DND-41 (cell line): ENCODE data around the gene HELQ.

Experiments used
- EZH2 ChIP-seq: IDR thresholded peaks from 3 replicates; pipeline ENCODE4 v1.6.1; 2012; ENCODE audit warnings: borderline replicate concordance, low read depth, mild to moderate bottlenecking, moderate library complexity, low read length, inconsistent platforms; ENCODE audit not compliant: severe bottlenecking
- TF ChIP-seq, protein P1 (sequence below): IDR thresholded peaks from 2 replicates; pipeline ENCODE4 v1.5.1; 2012; ENCODE audit warnings: borderline replicate concordance, low read length, moderate library complexity, mild to moderate bottlenecking; ENCODE audit not compliant: poor library complexity, severe bottlenecking; ENCODE audit errors: extremely low read depth

DNA sequence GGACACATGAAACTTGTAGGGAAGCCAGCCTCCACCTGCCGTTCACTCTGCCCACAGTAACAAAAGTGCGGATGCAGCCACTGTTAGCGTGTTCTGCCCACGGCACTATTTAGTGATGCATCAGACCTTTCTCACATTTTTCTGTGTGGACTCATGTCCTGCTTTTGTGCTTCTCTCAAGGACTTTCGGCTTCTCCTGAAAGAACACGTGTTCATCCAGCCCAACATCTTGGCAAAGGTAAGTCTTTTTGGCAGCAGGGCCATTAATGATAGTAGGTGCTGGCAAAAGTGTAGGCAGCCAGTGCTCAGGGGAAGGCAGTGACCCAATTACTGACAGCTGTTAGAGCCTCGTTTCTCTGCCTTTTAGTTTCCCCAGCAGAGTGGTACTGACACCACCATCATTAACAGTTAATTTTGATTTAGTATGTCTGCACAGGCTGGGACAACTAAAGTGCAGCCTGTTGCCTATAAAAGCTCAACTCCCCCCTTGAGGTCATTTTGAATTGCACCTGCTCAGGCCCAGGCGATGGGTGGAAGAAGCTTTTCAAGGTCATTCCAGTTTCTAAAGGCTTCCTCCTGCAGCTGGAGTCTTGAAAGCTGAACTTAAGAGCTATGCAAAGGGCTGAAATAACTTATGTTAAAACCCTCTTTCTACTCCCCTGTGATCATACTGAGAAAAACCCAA is 66.4 kb downstream of the HELQ start:
- TF ChIP-seq, protein P1, sequence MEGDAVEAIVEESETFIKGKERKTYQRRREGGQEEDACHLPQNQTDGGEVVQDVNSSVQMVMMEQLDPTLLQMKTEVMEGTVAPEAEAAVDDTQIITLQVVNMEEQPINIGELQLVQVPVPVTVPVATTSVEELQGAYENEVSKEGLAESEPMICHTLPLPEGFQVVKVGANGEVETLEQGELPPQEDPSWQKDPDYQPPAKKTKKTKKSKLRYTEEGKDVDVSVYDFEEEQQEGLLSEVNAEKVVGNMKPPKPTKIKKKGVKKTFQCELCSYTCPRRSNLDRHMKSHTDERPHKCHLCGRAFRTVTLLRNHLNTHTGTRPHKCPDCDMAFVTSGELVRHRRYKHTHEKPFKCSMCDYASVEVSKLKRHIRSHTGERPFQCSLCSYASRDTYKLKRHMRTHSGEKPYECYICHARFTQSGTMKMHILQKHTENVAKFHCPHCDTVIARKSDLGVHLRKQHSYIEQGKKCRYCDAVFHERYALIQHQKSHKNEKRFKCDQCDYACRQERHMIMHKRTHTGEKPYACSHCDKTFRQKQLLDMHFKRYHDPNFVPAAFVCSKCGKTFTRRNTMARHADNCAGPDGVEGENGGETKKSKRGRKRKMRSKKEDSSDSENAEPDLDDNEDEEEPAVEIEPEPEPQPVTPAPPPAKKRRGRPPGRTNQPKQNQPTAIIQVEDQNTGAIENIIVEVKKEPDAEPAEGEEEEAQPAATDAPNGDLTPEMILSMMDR = no peak
- no peak for TF ChIP-seq EZH2
